GM19035 (cell line): ENCODE data around the gene CDK19.

Source experiments
- ATAC-seq: cut with Tn5 transposase; IDR thresholded peaks from one replicate; pipeline ENCODE4 v1.9.1; 2021; ENCODE audit not compliant: unreplicated experiment

The CDK19 gene

DNA sequence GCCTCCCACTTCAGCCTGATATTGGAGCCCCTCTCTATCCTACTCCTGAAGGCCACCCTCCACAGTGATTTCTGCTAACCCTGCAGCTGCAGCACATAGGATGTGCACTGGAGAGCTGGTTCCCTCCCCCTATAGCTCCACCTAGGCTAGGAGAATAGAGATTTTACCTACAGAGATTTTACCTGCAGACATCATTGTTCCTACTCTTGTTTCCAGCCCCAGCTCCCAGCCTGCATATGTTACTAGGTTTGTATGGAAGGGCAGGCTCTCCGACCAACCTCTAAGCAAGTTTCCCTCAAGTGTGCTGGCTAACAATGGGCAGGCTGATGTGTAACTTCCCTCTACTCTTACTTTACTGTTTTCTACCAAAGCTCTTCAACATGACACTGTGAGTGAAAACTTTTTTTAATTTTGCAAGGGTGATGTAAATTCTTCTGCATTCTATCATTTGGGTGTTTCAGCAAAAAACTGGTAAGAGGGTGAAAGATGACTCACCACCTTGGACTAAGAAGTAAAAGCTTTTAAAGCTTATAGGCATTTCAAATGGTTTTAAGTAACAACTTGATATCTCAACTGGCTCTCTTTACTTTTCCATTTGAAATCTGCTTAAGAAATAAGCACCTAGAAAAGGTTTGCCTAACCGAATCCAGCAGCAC is 106.8 kb downstream of the CDK19 start:
- no peak for ATAC-seq

DNA sequence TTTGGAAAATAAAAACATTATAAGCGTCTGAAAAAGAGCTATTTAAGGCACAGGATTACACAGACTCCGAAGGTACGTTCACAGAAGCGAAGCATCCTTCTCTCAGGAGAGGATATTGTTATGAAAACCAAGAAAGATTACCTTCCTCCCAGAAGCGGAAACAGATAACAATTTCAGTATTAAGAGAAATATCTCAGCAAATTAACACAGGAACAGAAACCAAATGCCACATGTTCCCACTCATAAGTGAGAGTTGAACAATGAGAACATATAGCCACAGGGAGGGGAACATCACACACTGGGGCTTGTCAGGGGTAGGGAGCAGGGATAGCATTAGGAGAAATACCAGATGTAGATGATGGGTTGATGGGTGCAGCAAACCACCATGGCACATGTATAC is 109.7 kb downstream of the CDK19 start:
- no peak for ATAC-seq

DNA sequence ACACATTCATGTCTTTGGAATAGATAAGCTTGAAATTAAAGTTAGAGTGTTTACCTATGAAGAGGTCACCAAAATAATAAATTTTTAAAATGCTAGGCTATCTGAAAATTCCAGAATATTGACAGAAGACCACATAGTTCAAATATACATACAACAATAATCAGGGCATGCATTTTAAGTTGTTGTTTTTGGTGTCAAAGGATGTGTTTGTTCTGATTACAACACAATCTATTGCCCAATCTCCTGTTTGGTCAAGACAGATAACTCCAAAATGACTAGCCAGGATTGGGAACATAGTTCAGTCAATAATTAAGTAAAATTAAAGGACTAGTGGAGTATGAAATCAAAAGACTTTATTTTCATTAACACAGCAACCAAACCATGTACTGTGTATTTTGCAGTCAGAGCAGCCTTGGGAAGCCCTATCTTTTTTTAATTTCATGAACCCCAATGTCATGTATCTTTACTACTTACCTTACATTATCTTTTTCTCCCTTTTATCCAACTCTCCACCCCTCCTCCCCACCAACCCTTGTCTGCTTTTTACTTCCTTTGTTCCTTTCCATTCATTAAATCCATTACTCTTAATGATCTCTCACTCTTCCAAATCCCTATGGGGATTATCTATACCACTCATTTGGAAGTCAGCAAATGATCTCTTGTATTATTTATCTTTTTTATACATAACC is 111.2 kb downstream of the CDK19 start:
- no peak for ATAC-seq

DNA sequence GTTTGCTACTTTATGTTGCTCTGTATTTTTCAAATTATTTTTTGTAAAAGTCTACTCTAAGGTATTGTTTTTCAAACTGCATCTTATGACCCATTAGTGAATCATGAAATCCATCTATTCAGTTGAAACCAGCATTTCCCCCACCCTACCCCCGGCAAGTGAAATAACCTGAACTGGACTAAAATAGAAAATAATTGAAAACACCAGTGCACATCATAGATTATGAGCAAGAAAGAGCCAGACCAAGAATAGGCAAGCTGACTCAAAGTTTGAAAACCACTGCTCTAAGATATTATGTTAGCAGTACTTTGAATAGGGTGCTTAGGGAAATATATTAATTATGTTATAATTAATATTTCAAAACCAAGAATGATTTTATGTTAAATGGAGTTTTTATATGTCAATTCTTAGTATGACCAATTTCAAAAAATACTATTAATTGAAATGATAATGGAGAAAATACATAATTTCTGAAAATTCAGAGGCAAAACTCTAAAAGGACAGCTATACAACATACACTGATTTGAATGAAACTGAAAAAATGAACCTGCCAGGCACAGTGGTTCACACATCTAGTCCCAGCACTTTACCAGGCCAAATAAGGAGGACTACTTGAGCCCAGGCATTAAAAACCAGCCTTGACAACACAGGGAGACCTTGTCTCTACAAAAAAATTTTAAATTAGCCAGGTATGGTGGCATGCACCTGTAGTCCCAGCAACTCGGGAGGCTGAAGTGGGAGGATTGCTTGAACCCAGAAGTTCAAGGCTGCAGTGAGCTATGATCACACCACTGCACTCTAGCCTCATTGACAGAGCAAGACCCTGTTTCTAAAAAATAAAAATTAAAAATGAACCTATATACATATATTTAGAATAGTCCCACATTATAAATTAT is 112.0 kb downstream of the CDK19 start:
- ATAC-seq = no peak

DNA sequence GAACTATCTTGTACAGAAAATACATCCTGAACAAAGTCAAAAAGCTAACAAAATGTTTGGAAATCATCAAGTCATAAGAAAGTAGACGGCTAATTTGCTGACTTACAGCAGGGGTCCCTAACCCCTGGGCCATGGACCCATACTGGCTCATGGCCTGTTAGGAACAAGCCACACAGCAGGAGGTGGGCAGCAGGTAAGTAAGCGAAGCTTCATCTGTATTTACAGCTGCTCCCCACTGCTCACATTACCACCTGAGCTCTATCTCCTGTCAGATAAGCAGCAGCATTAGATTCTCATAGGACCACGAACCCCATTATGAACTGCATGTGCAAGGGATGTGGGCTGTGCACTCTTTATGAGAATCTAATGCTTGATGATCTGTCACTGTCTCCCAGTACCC is 115.5 kb downstream of the CDK19 start:
- no peak for ATAC-seq

DNA sequence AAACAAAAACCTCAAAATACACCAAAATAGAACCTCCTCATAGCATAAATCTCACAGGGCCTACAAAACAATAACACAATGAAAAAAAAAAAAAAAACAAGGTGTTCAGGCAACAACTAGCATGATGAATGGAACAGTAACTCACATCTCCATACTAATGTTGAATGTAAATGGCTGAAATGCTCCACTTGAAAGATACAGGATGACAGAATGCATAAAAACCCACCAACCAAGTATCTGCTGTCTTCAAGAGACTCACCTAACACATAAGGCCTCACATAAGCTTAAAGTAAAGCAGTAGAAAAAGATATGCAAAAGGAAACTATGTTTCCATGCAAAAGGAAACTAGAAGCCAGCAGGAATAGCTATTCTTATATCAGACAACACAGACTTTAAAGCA is 121.3 kb downstream of the CDK19 start:
- ATAC-seq = no peak

DNA sequence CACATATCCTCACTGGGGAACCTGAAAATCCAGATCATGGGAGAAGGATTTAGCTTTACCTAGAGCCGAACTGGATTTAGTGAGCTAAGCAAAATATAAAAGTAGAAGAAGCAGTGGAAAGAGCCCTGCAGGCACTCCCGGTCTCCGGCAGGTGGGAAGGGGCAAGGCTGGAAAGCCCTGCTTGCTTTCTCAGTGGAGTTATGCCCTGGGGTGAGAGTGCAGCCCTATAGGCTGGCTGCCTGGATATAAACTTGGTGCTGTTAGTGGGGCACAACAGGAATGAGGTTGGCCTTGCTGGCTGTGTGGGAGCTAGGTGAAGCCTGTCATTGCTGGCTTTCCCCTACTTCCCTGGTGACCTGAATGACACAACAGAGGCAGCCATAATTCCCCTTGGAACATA is 122.0 kb downstream of the CDK19 start:
- no peak for ATAC-seq

DNA sequence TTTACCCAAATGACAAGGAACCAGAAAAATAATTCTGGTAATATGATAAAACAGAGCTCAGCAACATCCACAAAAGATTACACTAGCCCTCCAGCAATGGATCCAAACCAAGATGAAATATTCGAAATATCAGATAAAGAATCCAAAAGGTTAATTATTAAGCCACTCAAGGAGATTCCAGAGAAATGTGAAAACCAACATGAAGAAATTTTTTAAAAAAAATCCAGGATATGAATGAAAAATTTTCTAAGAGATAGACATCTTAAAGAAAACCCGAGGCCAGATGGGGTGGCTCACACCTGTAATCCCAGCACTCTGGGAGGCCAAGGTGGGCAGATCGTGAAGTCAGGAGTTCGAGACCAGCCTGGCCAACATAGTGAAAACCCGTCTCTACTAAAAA is 124.4 kb downstream of the CDK19 start:
- no peak for ATAC-seq

DNA sequence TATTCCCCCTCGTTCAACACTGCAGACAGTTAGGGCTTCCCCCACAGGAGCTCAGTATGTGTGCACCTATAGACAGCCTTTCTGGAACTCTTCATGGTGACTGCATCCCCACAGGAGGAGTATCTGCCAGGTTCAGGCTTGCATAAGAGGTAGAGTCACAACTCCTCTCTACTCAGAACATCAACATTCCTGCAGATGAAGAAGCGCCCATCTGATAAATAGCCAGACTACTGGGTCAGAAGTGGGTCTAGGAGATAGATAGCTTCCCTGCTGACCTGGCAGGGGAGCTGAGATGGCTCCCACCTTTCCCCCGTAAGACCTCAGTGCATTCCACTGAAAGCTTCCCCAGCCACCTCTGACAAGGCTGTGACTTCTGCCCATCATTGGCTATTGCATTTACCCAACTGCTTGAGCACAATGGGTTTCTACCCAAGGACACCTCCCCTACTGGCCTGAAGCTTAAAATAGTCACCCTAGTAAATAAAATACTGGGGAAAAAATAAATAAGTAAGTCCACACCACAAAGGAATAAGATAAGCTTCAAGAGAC is 125.1 kb downstream of the CDK19 start:
- no peak for ATAC-seq

DNA sequence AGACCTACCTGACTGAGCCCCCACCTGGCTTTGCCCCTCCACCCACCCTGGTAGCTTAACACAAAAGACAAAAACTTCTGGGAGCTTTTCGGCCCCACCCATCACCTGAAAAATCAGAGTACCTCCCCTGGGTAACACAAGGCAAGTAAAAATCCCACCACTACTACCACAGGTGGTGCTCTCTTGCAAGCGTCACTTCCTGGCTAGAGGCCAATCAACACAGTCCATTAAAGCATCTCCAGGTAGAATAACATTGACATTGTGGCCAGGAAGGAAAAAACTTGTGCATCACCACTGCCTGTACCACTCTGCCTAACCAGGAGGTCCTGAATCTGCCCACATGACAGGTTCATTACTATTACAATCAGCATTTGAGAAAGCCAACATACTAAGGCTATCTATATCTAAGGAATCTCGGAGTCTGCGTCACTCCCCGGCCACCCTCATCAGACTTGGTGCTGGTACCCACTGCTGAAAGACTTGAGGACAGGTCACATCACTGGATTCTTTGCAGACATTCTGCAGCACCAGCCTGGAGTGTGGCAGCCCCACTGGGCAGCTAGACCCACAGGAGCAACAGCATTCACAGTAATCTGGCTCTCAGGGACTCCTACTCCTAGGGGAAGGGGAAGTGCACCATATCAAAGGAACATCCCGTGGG is 125.9 kb downstream of the CDK19 start:
- no peak for ATAC-seq

DNA sequence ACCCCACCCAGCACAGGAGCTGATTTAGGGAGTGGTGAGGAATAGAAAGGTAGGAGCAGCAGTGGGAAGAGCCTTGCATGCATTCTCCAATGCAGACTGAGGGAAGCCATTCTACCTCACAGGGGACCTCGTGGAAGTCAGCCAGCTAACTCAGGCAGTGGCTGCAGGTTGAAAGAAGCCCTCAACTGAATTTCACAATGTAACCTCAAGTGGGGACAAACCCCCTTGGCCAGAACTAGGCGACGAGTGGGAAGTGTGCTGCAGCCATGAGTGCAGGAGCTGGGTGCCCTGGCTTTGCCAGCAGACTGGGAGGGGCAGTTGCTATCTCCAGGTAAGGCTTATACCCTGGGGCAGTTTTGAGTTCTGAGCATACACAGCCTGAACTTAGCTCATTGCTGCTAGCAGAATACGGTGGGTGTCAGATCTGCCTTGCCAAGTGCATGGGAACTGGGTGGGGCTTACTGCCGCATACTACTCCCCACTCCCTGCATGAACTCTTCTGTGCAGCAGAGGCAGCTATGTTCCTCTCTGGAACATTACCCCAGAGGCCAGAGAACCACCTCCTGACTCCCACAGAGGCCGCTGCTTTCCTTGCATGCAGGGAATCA is 126.5 kb downstream of the CDK19 start:
- ATAC-seq = no peak

DNA sequence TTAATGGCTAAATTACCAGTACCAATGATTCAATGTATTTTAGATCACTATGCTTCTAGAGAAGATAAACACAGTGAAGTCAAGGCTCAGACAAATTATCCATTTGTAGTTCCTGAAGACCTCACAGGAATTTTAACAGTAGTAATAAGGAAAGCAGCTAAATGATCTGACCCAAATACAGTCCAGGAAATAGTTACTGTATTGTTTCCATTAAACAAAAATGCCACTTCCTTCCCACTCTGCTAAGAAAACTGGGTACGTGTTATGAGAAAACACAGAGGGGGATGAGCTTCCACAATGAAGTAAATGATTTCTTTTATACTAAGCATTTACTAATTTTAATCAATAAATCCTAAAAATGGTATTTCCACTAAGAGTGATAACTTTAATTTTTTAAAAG is 127.9 kb downstream of the CDK19 start:
- ATAC-seq = no peak

DNA sequence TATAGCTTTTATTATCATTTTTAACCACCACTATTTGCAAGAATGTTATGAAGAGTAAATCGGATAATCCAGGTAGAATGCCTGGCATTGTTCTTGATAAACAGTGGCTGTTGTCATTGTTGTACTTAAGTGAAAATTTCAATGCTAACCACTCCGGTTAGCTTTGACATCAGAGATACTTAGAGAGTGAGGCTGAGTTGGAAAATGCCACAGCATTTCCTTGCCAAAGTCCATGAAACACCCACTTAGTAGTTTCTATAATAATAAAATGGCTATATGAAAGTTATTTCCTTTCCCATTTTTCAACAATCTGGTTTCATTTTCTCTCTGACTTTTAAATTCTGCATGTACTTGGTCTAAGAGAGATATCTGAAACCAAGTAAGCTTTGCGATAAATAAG is 132.0 kb downstream of the CDK19 start:
- ATAC-seq = no peak

DNA sequence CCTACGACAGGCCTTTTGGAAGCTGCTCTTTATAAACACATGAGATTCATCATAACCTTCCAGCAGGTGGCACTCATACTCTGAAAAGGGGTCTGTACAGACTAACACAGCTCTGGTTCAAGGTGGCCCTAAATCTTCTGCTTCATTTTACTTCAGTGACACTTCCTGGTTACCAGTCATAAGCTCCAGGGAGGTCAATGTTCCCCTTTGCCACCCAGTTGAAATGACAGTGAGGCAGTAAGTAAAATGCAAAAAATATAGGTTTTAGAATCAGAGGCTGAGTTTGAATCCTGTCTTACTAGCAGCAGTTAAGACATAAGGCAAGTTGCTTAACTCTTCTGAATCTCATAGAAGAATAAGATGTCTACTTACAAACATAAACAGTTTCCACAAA is 132.8 kb downstream of the CDK19 start:
- ATAC-seq = peak; percentile 98

DNA sequence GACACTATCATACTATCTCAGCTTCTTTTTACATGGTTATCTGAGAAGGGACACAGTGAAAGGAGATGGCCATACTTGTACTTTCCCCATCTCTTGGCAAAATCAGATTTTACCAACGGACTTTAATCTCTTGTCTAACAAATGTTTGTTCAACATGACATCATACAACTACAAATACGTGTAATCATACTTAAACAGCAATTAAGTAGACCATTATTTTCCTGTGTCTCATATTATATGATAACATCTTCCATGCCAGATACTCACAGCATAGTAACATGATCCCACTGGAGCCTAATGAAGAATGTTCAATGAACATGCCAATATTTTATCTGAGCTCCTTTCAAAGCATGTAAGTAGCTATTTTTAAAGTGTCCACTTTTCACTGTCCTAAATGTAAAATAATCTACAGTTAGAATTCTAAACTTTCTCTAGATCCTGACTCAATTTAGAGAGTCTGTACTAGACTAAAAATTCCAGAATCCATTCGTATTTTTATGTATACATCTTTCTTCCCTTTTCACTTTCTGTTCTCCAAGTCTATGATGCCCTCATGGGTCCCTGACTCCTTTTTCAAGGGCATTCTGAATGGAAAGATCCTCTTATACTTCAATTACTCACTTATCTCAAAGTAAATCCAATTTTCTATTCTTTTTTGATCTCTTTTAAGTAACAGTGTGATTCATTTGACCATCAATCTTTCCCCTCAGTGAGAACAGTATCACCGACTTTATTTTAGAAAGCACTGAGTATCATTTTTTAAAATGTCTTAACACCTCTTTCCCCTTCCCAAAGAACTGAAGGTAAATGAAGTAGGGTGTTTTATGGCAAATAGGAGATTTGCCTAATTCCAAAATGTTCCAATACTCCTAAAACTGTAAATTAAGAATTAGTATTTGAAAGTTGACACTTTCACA is 133.5 kb downstream of the CDK19 start:
- ATAC-seq = no peak

DNA sequence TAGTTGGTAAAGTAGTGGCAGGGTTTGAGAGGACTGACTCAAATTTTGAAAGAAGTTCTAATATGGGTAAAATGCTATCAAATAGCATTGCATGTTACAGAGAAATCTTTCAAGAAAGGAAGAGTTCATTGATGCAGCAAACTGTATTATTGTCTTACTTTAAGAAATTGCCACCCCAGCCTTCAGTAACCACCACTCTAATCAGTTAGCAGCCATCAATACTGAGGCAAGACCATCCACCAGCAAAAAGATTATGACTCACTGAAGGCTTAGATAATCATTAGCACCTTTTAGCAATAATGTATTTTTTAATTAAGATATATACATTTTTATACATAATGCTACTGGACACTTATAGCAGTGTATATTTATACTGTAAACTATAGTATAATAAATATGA is 138.9 kb downstream of the CDK19 start:
- no peak for ATAC-seq

DNA sequence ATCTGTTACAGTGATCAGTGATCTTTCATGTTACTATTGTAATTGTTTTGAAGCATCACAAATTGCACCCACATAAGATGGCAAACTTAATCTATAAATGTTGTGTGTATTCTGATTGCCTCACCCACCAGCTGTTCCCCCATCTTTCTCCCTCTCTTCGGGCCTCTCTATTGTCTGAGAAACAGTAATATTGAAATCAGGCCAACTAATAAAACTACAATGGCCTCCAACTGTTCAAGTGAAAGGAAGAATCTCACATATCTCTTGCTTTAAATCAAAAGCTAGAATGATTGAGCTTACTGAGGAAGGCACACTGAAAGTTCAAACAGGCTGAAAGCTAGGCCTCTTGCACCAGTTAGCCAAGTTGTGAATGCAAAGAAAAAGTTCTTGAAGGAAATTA is 141.2 kb downstream of the CDK19 start:
- ATAC-seq = no peak

DNA sequence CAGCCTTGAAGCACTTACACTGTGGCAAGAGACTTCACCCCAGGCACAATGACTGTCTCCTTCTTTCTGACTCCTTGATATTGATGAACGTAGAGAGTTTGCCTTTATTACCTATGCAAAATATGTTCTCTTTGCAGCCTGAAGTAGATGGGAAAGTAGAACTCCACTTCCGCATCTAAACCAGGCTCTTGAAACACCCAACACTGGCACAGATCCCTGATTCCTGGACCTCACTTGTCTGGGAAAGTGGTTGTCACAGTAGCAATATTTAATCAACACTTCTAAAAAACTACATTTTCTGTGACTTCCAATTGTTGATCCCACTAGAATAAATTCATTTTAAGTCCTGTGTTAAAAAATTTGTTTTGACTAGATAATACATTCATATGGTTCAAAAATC is 143.1 kb downstream of the CDK19 start:
- ATAC-seq = no peak

DNA sequence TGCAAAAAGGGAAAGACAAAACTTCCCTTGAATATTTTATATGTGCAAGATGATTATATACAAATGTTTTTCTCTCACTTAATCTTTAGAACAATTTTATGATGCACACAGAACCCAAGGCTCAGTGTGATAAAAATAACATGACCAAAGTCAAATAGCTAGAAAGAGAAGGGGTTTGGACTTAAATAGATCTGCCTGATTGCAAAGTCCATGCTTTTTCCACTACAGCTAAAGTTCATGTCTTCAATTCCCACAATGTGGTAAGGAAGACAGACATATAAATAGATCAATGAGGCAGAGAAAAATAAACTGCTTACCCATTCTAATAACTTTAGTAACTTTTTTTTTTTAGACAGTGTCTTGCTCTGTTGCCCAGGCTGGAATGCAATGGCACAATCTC is 143.8 kb downstream of the CDK19 start:
- ATAC-seq = no peak

DNA sequence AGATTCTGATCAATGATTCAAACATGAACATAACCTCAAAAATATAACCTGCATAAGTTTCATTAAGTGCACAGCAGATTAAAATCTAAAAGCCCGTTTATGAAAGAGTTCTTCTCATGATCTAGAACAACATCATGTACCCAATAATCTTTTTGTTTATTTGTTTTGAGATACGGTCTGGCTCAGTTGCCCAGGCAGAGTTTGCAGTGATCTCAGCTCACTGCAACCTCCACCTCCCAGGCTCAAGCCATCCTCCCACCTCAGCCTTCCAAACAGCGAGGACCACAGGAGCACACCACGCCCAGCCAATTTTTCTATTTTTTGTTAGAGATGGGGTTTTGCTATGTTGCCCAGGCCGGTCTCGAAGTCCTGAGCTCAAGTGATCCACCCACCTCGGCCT is 149.7 kb downstream of the CDK19 start:
- no peak for ATAC-seq
